Mucosa of rectum (tissue), 2 donors: ENCODE measurements around the gene PATJ.
"Not testable (repeated sequence)": the region's sequence is repeated elsewhere in the genome, so short reads cannot be mapped to it uniquely, and the experiment has no call there.

Source experiments
- H3K27ac ChIP-seq, 2 donors: one replicate each; pipeline ENCODE4 v1.7.0; 2013; ENCODE audit warnings: inconsistent platforms in 2 of 2, low read depth in 2 of 2, low read length in 2 of 2
- H3K27me3 ChIP-seq, 2 donors: one replicate each; pipeline ENCODE4 v1.7.0; 2013; ENCODE audit warnings: low read length in 2 of 2; ENCODE audit not compliant: control insufficient read depth in 2 of 2, insufficient read depth in 2 of 2
- H3K36me3 ChIP-seq, 2 donors: one replicate each; pipeline ENCODE4 v1.7.0; 2013; ENCODE audit warnings: low read length in 2 of 2; ENCODE audit not compliant: control insufficient read depth in 2 of 2, insufficient read depth in 2 of 2
- H3K4me1 ChIP-seq, 2 donors: one replicate each; pipeline ENCODE4 v1.7.0; 2013; ENCODE audit warnings: low read length in 2 of 2, mild to moderate bottlenecking in 1 of 2; ENCODE audit not compliant: control insufficient read depth in 2 of 2, insufficient read depth in 2 of 2
- H3K4me3 ChIP-seq, 2 donors: one replicate each; pipeline ENCODE4 v1.7.0; 2013; ENCODE audit warnings: low read length in 2 of 2
- H3K9ac ChIP-seq, 2 donors: one replicate each; pipeline ENCODE4 v1.7.0; 2013; ENCODE audit warnings: low read length in 2 of 2, low read depth in 1 of 2, mild to moderate bottlenecking in 1 of 2
- H3K9me3 ChIP-seq, 2 donors: one replicate each; pipeline ENCODE4 v1.7.0; 2013; ENCODE audit warnings: low read length in 2 of 2; ENCODE audit not compliant: control insufficient read depth in 2 of 2
- donor health status: healthy.
- donor health status: Normal muscosa, but diverticular disease.

Gene PATJ

GRCh38 chr1:61724813-61725694 is 17.2 kb upstream of the PATJ start, which contains the start of gene TM2D1:
Gene TM2D1 (minus strand): TSS chr1:61725141. CDS start chr1:61725120, 21 bp downstream.
- H3K36me3 ChIP-seq, result peaks cover 0 to 4% of the 10 kb centered on the region in 2 donors
- H3K4me1 ChIP-seq, result peaks cover 7% of the 10 kb centered on the region in 2 donors
- peak within 1 kb of the TSS; percentile 97 to 98 for H3K9ac ChIP-seq
- H3K27ac ChIP-seq, result peak within 1 kb of the TSS; percentile 89 to 91
- H3K9me3 ChIP-seq, result no peaks in the 10 kb centered on the region
- H3K27me3 ChIP-seq, result no peaks in the 10 kb centered on the region
- H3K4me3 ChIP-seq, result peak within 1 kb of the TSS; percentile 90 to 97

GRCh38 chr1:61727544-61727943 is 14.7 kb upstream of the PATJ start:
- Histone ChIP-seq H3K27ac (no peak overlapping the region), H3K4me1 (peaks cover 7% of the 10 kb centered on the region in 2 donors), H3K9ac (no peak overlapping the region), H3K27me3 (no peaks in the 10 kb centered on the region), H3K9me3 (no peaks in the 10 kb centered on the region), H3K4me3 (no peak overlapping the region), H3K36me3 (no peaks in the 10 kb centered on the region)

- not testable (repeated sequence) for H3K4me1 ChIP-seq, H3K36me3 ChIP-seq, H3K27ac ChIP-seq, H3K9ac ChIP-seq, H3K9me3 ChIP-seq, H3K27me3 ChIP-seq, H3K4me3 ChIP-seq
Observed at GRCh38 chr1:61730679-61731078, 11.6 kb upstream of the PATJ start.

- Histone ChIP-seq H3K4me1 (no peaks in the 10 kb centered on the region), H3K9ac (no peak overlapping the region), H3K4me3 (no peak overlapping the region), H3K27me3 (no peaks in the 10 kb centered on the region), H3K36me3 (no peaks in the 10 kb centered on the region), H3K9me3 (no peaks in the 10 kb centered on the region), H3K27ac (no peak overlapping the region)
Observed at GRCh38 chr1:61732726-61733125, 9.6 kb upstream of the PATJ start.

GRCh38 chr1:61740751-61741700 is 1.3 kb upstream of the PATJ start:
- H3K27ac ChIP-seq, result peak overlapping the region; percentile 91 to 93
- H3K27me3 ChIP-seq, result no peaks in the 10 kb centered on the region
- H3K9ac ChIP-seq, result peak overlapping the region; percentile 71 to 82
- H3K36me3 ChIP-seq, result no peaks in the 10 kb centered on the region
- H3K4me3 ChIP-seq, result peak overlapping the region; percentile 81 to 90
- no peaks in the 10 kb centered on the region for H3K9me3 ChIP-seq
- peaks cover 0 to 14% of the 10 kb centered on the region in 2 donors for H3K4me1 ChIP-seq

GRCh38 chr1:61742620-61743430 is 545 bp downstream of the PATJ start:
- H3K36me3 ChIP-seq, result no peaks in the 10 kb centered on the region
- peak overlapping the region; percentile 81 to 90 for H3K4me3 ChIP-seq
- H3K27ac ChIP-seq, result peak overlapping the region; percentile 91 to 93
- H3K27me3 ChIP-seq, result no peaks in the 10 kb centered on the region
- peak overlapping the region; percentile 85 to 96 for H3K9ac ChIP-seq
- H3K4me1 ChIP-seq, result peaks cover 0 to 14% of the 10 kb centered on the region in 2 donors
- no peaks in the 10 kb centered on the region for H3K9me3 ChIP-seq

GRCh38 chr1:61743431-61743705 is 1.1 kb downstream of the PATJ start:
- peak overlapping the region; percentile 91 to 93 for H3K27ac ChIP-seq
- peak overlapping the region; percentile 85 to 96 for H3K9ac ChIP-seq
- no peaks in the 10 kb centered on the region for H3K36me3 ChIP-seq
- H3K4me1 ChIP-seq, result peaks cover 0 to 14% of the 10 kb centered on the region in 2 donors
- H3K9me3 ChIP-seq, result no peaks in the 10 kb centered on the region
- H3K4me3 ChIP-seq, result peak overlapping the region; percentile 81 to 90
- H3K27me3 ChIP-seq, result no peaks in the 10 kb centered on the region

GRCh38 chr1:61743716-61744580 is 1.7 kb downstream of the PATJ start:
- Histone ChIP-seq H3K36me3 (no peaks in the 10 kb centered on the region), H3K27me3 (no peaks in the 10 kb centered on the region), H3K4me1 (peaks cover 0 to 14% of the 10 kb centered on the region in 2 donors), H3K9me3 (no peaks in the 10 kb centered on the region), H3K4me3 (peak overlapping the region; percentile 81 to 90), H3K27ac (peak overlapping the region; percentile 8 to 91), H3K9ac (peak overlapping the region in 1 of 2 donors; percentile 96)

GRCh38 chr1:61746813-61747212 is 4.5 kb downstream of the PATJ start:
- Histone ChIP-seq H3K27ac (no peak overlapping the region), H3K9me3 (no peaks in the 10 kb centered on the region), H3K4me3 (no peak overlapping the region), H3K36me3 (no peaks in the 10 kb centered on the region), H3K27me3 (no peaks in the 10 kb centered on the region), H3K9ac (no peak overlapping the region), H3K4me1 (peaks cover 0 to 9% of the 10 kb centered on the region in 2 donors)
